Stomach (tissue), 9 donors: ENCODE data around the gene CAMK2B. TPM values are rescaled to one million over a fixed set of nuclear protein-coding genes. Genes with fewer than 3 reads are reported as not detected.

ENCODE experiments used
- DNase-seq, 2 donors: peaks; one replicate each; pipeline versions ENCODE4 v3.0.0 to v3.0.0-alpha.2; 2013 to 2019
- H3K27ac ChIP-seq, 5 donors: fragments of 200-600 bp in 4 of 5; sonication (generic) in 4 of 5; one replicate each; pipeline ENCODE4 v1.5.1; 2013 to 2019; ENCODE audit warnings: mild to moderate bottlenecking in 1 of 5, moderate library complexity in 1 of 5
- H3K27me3 ChIP-seq, 3 donors: fragments of 200-600 bp; sonication (generic); one replicate each; pipeline ENCODE4 v1.5.1; 2017 to 2019; ENCODE audit warnings: mixed run types in 1 of 3
- H3K36me3 ChIP-seq, 4 donors: fragments of 200-600 bp; sonication (generic); 1 replicate in 3 of 4; 2 replicates in 1 of 4; pipeline ENCODE4 v1.5.1; 2016 to 2019
- H3K4me1 ChIP-seq, 4 donors: fragments of 200-600 bp; sonication (generic); one replicate each; pipeline ENCODE4 v1.5.1; 2016 to 2019
- H3K4me3 ChIP-seq, 4 donors: fragments of 200-600 bp; sonication (generic) in 3 of 4; one replicate each; pipeline ENCODE4 v1.5.1; 2016 to 2019; ENCODE audit warnings: mild to moderate bottlenecking in 1 of 4
- H3K9me3 ChIP-seq, 4 donors: fragments of 200-600 bp; sonication (generic); one replicate each; pipeline ENCODE4 v1.5.1; 2016 to 2019
- CTCF ChIP-seq, 7 experiments: fragments of 450-650 bp in 4 of 7; fragments of 200-600 bp in 3 of 7; sonication (generic) in 3 of 7; IDR thresholded peaks; one replicate each; pipeline ENCODE4 v1.5.1; 2016 to 2019; ENCODE audit warnings: antibody characterized with exemption in 7 of 7, control low read depth in 2 of 7, mild to moderate bottlenecking in 1 of 7
- EP300 ChIP-seq: sonication (generic); formaldehyde crosslinking; IDR thresholded peaks from one replicate; pipeline ENCODE4 v1.6.1; 2017; ENCODE audit warnings: antibody characterized with exemption
- POLR2A ChIP-seq, 4 donors: fragments of 450-650 bp; IDR thresholded peaks; one replicate each; pipeline ENCODE4 v1.6.1; 2016; ENCODE audit warnings: antibody characterized with exemption in 4 of 4, control low read depth in 2 of 4, mild to moderate bottlenecking in 1 of 4, moderate library complexity in 1 of 4
- POLR2AphosphoS5 ChIP-seq, 3 donors: sonication (generic); formaldehyde crosslinking; IDR thresholded peaks; one replicate each; pipeline ENCODE4 v1.6.1; 2016; ENCODE audit warnings: antibody characterized with exemption in 3 of 3
- WGBS, 5 donors: extraction: QIAGEN DNeasy Blood & Tissue Kit in 3 of 5; methylation state at CpG; one replicate each; pipeline versions ENCODE4 v1.1.5 to v1.1.7; 2013 to 2018; 5-methylcytosine and 5-hydroxymethylcytosine counted together
- intact Hi-C: fragments of 100-400 bp; cut with DNase I; formaldehyde crosslinking; loops from one replicate; pipeline ENCODE4 v1.15.1; 2023; ENCODE audit warnings: low total_unique reads
- polyA plus RNA-seq, 3 donors: library from polyadenylated mRNA; stranded (reverse); fragments of 200-250 nt; gene quantifications; one replicate each; pipeline ENCODE4 v1.2.3, GENCODE V29; 2013
- total RNA-seq, 5 donors: library from RNA; depleted of rRNA; stranded (reverse); fragments of >200 nt; gene quantifications; one replicate each; pipeline versions ENCODE4 v1.1.0 to v1.2.3, GENCODE V29; 2014 to 2016
- donor health status: healthy with polysubstance abuse.
- donor health status: Bipolar disorder and iron deficiency.
- donor health status: healthy.

CAMK2B gene
- total and polyA plus RNA-seq, 8 donors, result 0.92 to 28.4 (median 5.4) TPM; not detected in 2

- no peak for DNase-seq
- Histone ChIP-seq H3K4me3 (no peak overlapping the region), H3K9me3 (no peaks in the 10 kb centered on the region), H3K4me1 (peaks cover 19 to 31% (median 23%) of the 10 kb centered on the region in 4 donors), H3K36me3 (no peaks in the 10 kb centered on the region), H3K27ac (peak overlapping the region in 4 of 5 donors; percentile 38 to 76 (median 57)), H3K27me3 (peaks cover 0 to 8% (median 0%) of the 10 kb centered on the region in 3 donors)
- intact Hi-C loops, result no loop called here
- 89 to 96% (median 94%) methylated on average over 5 to 6 of the region's 6 CpGs for WGBS, 5 donors
- TF ChIP-seq POLR2A (IDR thresholded peaks at IDR 0.05) (no peak), CTCF (IDR thresholded peaks at IDR 0.05) (no peak), POLR2AphosphoS5 (IDR thresholded peaks at IDR 0.05) (no peak), EP300 (no peak)
Measured at GRCh38 chr7:44257213-44257612, 68.2 kb downstream of the CAMK2B start.

- H3K27ac ChIP-seq, result peak overlapping the region in 1 of 5 donors; percentile 76
- no peak overlapping the region for H3K4me3 ChIP-seq
- H3K4me1 ChIP-seq, result peaks cover 19 to 31% (median 23%) of the 10 kb centered on the region in 4 donors
- WGBS, 5 donors, result 61 to 90% (median 82%) methylated on average over 4 to 5 of the region's 5 CpGs
- no peaks in the 10 kb centered on the region for H3K36me3 ChIP-seq
- no peak for DNase-seq
- H3K27me3 ChIP-seq, result peaks cover 0 to 6% (median 0%) of the 10 kb centered on the region in 3 donors
- intact Hi-C loops, result no loop called here
- H3K9me3 ChIP-seq, result no peaks in the 10 kb centered on the region
- no peak for TF ChIP-seq POLR2A (IDR thresholded peaks at IDR 0.05)
Measured at GRCh38 chr7:44256459-44256858, 68.9 kb downstream of the CAMK2B start.

GRCh38 chr7:44251881-44252280, 73.5 kb downstream of the CAMK2B start:
- no peak for TF ChIP-seq EP300
- TF ChIP-seq POLR2A (IDR thresholded peaks at IDR 0.05), result no peak
- no peak for TF ChIP-seq CTCF (IDR thresholded peaks at IDR 0.05)
- TF ChIP-seq POLR2AphosphoS5 (IDR thresholded peaks at IDR 0.05), result no peak
- Histone ChIP-seq H3K4me1 (no peaks in the 10 kb centered on the region), H3K27ac (no peak overlapping the region), H3K27me3 (no peaks in the 10 kb centered on the region), H3K9me3 (no peaks in the 10 kb centered on the region), H3K36me3 (no peaks in the 10 kb centered on the region), H3K4me3 (no peak overlapping the region)
- intact Hi-C loops, result no loop called here
- DNase-seq, result no peak
- WGBS, 5 donors, result 87 to 93% (median 89%) methylated on average over 9 to 12 of the region's 12 CpGs

- intact Hi-C loops, result no loop called here
- H3K4me3 ChIP-seq, result no peak overlapping the region
- 86 to 90% (median 87%) methylated on average over 6 to 10 of the region's 10 CpGs for WGBS, 5 donors
Measured at GRCh38 chr7:44251269-44251668, 74.1 kb downstream of the CAMK2B start.

More at GRCh38 chr7:44251269-44251668, 74.1 kb downstream of the CAMK2B start:
- TF ChIP-seq POLR2AphosphoS5 (IDR thresholded peaks at IDR 0.05), result no peak
- TF ChIP-seq POLR2A (IDR thresholded peaks at IDR 0.05), result no peak
- TF ChIP-seq CTCF (IDR thresholded peaks at IDR 0.05), result no peak
- no peak for TF ChIP-seq EP300
- Histone ChIP-seq H3K27ac (no peak overlapping the region), H3K4me1 (no peaks in the 10 kb centered on the region), H3K27me3 (no peaks in the 10 kb centered on the region), H3K36me3 (no peaks in the 10 kb centered on the region), H3K9me3 (no peaks in the 10 kb centered on the region)
- DNase-seq, result no peak
